Calu3 (cell line): ENCODE data around the gene BPTF. TPM values are rescaled to one million over a fixed set of nuclear protein-coding genes. Genes with fewer than 3 reads are reported as not detected.
A peak's percentile ranks its signal among the peaks of the same experiment; 100 is the strongest.

Experiments used
- Bru-seq: library from RNA; stranded (reverse); fragments of 400-500 nt; gene quantifications from one replicate; lab custom pipeline; 2021; lab: Mats Ljungman, UMichigan
- BruChase-seq, 2 experiments: library from RNA; stranded (reverse); fragments of 400-500 nt; gene quantifications; one replicate each; lab custom pipeline; 2021; lab: Mats Ljungman, UMichigan
- BruUV-seq: library from RNA; stranded (reverse); fragments of 400-500 nt; replicated peaks from 2 replicates; lab custom pipeline; 2021; lab: Mats Ljungman, UMichigan
- CTCF ChIA-PET: fragments of 300-600 bp; sonication (Branson Sonifier 250); formaldehyde crosslinking; loops from one replicate; lab custom pipeline; 2022; ENCODE audit warnings: antibody characterized with exemption; lab: Charles Lee
- DNase-seq: peaks from one replicate; pipeline ENCODE4 v3.0.0; 2022
- H3K27ac Mint-ChIP-seq: one replicate; pipeline ENCODE4 v1.8.0; 2022; ENCODE audit warnings: mixed read lengths; ENCODE audit not compliant: unreplicated experiment
- H3K27me3 Mint-ChIP-seq: one replicate; pipeline ENCODE4 v1.8.0; 2022; ENCODE audit warnings: mixed read lengths; ENCODE audit not compliant: unreplicated experiment
- H3K36me3 Mint-ChIP-seq: one replicate; pipeline ENCODE4 v1.8.0; 2022; ENCODE audit warnings: mild to moderate bottlenecking, moderate library complexity, mixed read lengths; ENCODE audit not compliant: insufficient read depth, unreplicated experiment
- H3K4me1 Mint-ChIP-seq: one replicate; pipeline ENCODE4 v1.8.0; 2022; ENCODE audit warnings: mild to moderate bottlenecking, low read depth, mixed read lengths; ENCODE audit not compliant: unreplicated experiment
- H3K4me3 Mint-ChIP-seq: one replicate; pipeline ENCODE4 v1.8.0; 2022; ENCODE audit warnings: mild to moderate bottlenecking, low read depth, moderate library complexity, mixed read lengths; ENCODE audit not compliant: unreplicated experiment
- H3K9me3 Mint-ChIP-seq: one replicate; pipeline ENCODE4 v1.8.0; 2022; ENCODE audit warnings: low read depth, mixed read lengths; ENCODE audit not compliant: unreplicated experiment
- CTCF ChIP-seq: fragments of 200-600 bp; IDR thresholded peaks from one replicate; pipeline ENCODE4 v1.8.0; 2022; ENCODE audit warnings: antibody characterized with exemption; ENCODE audit not compliant: unreplicated experiment
- intact Hi-C: fragments of 100-400 bp; cut with micrococcal nuclease; formaldehyde crosslinking; loops from one replicate; pipeline ENCODE4 v1.10.0; 2022; ENCODE audit not compliant: unreplicated experiment
- long read RNA-seq: library from polyadenylated mRNA; stranded (forward); transcript quantifications from one replicate; pipeline ENCODE4 v2.0.0, GENCODE V29; 2022
- total RNA-seq: library from RNA; stranded (reverse); gene quantifications from 2 replicates; pipeline ENCODE4 v1.2.3, GENCODE V29; 2022

Gene BPTF, protein sequence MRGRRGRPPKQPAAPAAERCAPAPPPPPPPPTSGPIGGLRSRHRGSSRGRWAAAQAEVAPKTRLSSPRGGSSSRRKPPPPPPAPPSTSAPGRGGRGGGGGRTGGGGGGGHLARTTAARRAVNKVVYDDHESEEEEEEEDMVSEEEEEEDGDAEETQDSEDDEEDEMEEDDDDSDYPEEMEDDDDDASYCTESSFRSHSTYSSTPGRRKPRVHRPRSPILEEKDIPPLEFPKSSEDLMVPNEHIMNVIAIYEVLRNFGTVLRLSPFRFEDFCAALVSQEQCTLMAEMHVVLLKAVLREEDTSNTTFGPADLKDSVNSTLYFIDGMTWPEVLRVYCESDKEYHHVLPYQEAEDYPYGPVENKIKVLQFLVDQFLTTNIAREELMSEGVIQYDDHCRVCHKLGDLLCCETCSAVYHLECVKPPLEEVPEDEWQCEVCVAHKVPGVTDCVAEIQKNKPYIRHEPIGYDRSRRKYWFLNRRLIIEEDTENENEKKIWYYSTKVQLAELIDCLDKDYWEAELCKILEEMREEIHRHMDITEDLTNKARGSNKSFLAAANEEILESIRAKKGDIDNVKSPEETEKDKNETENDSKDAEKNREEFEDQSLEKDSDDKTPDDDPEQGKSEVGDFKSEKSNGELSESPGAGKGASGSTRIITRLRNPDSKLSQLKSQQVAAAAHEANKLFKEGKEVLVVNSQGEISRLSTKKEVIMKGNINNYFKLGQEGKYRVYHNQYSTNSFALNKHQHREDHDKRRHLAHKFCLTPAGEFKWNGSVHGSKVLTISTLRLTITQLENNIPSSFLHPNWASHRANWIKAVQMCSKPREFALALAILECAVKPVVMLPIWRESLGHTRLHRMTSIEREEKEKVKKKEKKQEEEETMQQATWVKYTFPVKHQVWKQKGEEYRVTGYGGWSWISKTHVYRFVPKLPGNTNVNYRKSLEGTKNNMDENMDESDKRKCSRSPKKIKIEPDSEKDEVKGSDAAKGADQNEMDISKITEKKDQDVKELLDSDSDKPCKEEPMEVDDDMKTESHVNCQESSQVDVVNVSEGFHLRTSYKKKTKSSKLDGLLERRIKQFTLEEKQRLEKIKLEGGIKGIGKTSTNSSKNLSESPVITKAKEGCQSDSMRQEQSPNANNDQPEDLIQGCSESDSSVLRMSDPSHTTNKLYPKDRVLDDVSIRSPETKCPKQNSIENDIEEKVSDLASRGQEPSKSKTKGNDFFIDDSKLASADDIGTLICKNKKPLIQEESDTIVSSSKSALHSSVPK (N-terminal part only)
- total RNA-seq (66.8 and 67.6 TPM in 2 replicates), Bru-seq, nascent RNA (percentile 81 among the genes with signal in this experiment), BruChase-seq, experiment 1, labeled RNA remaining after a 6-hour chase (percentile 85 among the genes with signal in this experiment), BruChase-seq, experiment 2, labeled RNA remaining after a 2-hour chase (percentile 84 among the genes with signal in this experiment)
- long read RNA-seq, partial matches to known transcripts = 7 of 11 reads
- long read RNA-seq, other reads (novel, unspliced or antisense) = 4 of 11 reads

DNA sequence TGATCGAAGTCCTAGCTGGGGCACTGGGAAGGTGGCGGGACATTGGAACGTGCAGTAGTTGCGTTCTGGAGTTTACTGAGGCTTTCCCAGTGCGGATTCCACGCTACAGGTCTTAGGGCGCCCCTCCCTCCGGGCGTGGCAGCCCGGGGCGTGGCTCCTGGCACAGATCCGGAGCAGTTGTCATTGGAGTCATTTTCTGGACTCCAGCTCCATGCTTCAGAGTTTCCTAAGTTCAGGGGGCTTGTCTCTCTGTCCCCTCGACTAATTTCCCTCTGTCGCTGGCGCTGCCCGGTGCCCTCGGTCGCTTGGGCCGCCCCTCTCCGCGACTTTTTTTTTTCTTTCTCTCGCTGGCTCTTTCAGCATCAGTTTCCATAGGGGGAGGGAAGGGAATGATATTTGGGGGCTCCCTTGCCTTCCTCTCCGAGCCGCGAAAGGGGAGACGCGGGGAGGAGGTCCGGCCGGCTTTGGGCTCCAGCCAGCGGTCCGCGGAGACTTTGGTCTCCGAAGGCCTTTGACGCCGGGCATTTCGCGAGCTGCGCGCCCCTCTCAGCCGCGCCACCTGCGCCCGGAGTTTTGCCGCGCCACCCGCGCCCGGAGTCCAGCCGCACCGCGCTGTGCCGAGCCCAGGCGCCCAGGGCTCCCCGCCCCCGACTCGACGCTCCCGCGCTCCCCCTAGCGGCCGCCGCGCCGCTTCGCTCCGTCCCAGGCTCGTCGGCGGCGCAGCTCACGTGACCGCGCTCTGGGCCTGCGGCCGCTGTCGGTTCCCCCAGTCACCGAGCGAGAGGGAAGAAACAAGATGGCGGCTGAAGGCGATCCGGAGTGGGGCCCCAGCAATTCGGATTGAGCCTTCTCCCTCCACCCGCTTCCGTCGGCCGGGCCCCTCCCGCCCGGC is at the start of gene BPTF:
BPTF (plus strand) TSS at position 769 of the 892 bp plus-strand sequence. CDS start 222 bp downstream, outside the sequence.
- CTCF ChIA-PET = interaction anchor here (1.0 to 1.8 kb wide), 2 partner anchors 11 to 14 kb away, joined by 4 read pairs; no protein-coding TSS in a partner anchor
- TF ChIP-seq CTCF = peak; percentile 89
- TSS peak; percentile 61 for BruUV-seq
- peak within 1 kb of the TSS; percentile 99 for H3K27ac Mint-ChIP-seq
- no peaks in the 10 kb centered on the region for H3K27me3 Mint-ChIP-seq
- H3K36me3 Mint-ChIP-seq = peaks cover 44% of the 10 kb centered on the region
- intact Hi-C loops = no loop called here
- H3K4me1 Mint-ChIP-seq = peaks cover 7% of the 10 kb centered on the region
- peak; percentile 93 for DNase-seq
- H3K4me3 Mint-ChIP-seq = peak within 1 kb of the TSS; percentile 99
- no peaks in the 10 kb centered on the region for H3K9me3 Mint-ChIP-seq

GRCh38 chr17:67779098-67779672 is 46.1 kb upstream of the BPTF start:
- BruUV-seq = no TSS peak
- intact Hi-C loops = no loop called here
- H3K27ac Mint-ChIP-seq = no peak overlapping the region
- H3K9me3 Mint-ChIP-seq = no peaks in the 10 kb centered on the region
- no peaks in the 10 kb centered on the region for H3K36me3 Mint-ChIP-seq
- H3K4me3 Mint-ChIP-seq = no peak overlapping the region
- CTCF ChIA-PET = interaction anchor here (0.6 kb wide), 1 partner anchor 11 kb away, joined by 3 read pairs; no protein-coding TSS in a partner anchor
- DNase-seq = peak; percentile 10
- peak; percentile 56 for TF ChIP-seq CTCF
- H3K4me1 Mint-ChIP-seq = no peaks in the 10 kb centered on the region
- H3K27me3 Mint-ChIP-seq = no peaks in the 10 kb centered on the region

- BruUV-seq = no TSS peak
These were observed 40.8 kb upstream of the BPTF start for GRCh38 chr17:67784364-67785121.

More at GRCh38 chr17:67784364-67785121, 40.8 kb upstream of the BPTF start:
- intact Hi-C loops = no loop called here
- Mint-ChIP-seq H3K9me3 (no peaks in the 10 kb centered on the region), H3K36me3 (no peaks in the 10 kb centered on the region), H3K4me1 (no peaks in the 10 kb centered on the region), H3K27me3 (peaks cover 29% of the 10 kb centered on the region), H3K4me3 (no peak overlapping the region), H3K27ac (no peak overlapping the region)
- no peak for TF ChIP-seq CTCF
- DNase-seq = no peak
- CTCF ChIA-PET = no interaction called here
